Endodermal cell (in vitro differentiated cells): ENCODE measurements around the gene SMG9. TPM values are rescaled to one million over a fixed set of nuclear protein-coding genes. Genes with fewer than 3 reads are reported as not detected.

Experiments
- DNase-seq: peaks from one replicate; pipeline ENCODE4 v3.0.0-alpha.2; 2017
- H3K27ac ChIP-seq: 2 replicates; pipeline ENCODE4 v1.5.1; 2013; ENCODE audit warnings: mild to moderate bottlenecking, low read depth, low read length, moderate library complexity
- H3K27me3 ChIP-seq: 2 replicates; pipeline ENCODE4 v1.6.1; 2013; ENCODE audit warnings: mild to moderate bottlenecking, low read length, moderate library complexity; ENCODE audit not compliant: insufficient read depth, control insufficient read depth, poor library complexity, severe bottlenecking
- H3K36me3 ChIP-seq: 2 replicates; pipeline ENCODE4 v1.7.0; 2013; ENCODE audit warnings: mild to moderate bottlenecking, low read length, moderate library complexity; ENCODE audit not compliant: control insufficient read depth, insufficient read depth
- H3K4me1 ChIP-seq: one replicate; pipeline ENCODE4 v1.7.0; 2013; ENCODE audit warnings: low read length; ENCODE audit not compliant: control insufficient read depth, insufficient read depth
- H3K4me3 ChIP-seq: 2 replicates; pipeline ENCODE4 v1.5.1; 2013; ENCODE audit warnings: mild to moderate bottlenecking, low read length, moderate library complexity
- H3K9ac ChIP-seq: 2 replicates; pipeline ENCODE4 v1.6.1; 2013; ENCODE audit warnings: mild to moderate bottlenecking, low read length, moderate library complexity; ENCODE audit not compliant: poor library complexity, severe bottlenecking; ENCODE audit errors: extremely low read depth
- H3K9me3 ChIP-seq: 2 replicates; pipeline ENCODE4 v1.6.1; 2013; ENCODE audit warnings: mild to moderate bottlenecking, low read length, moderate library complexity; ENCODE audit not compliant: control insufficient read depth
- H3K27ac Mint-ChIP-seq: 2 replicates; pipeline ENCODE4 v1.8.0; 2020; ENCODE audit warnings: mixed read lengths
- H3K27me3 Mint-ChIP-seq: 2 replicates; pipeline ENCODE4 v1.8.0; 2021; ENCODE audit warnings: mild to moderate bottlenecking, mixed read lengths; ENCODE audit not compliant: insufficient read depth
- H3K36me3 Mint-ChIP-seq: 2 replicates; pipeline ENCODE4 v1.8.0; 2020; ENCODE audit warnings: low read depth, mixed read lengths
- H3K4me1 Mint-ChIP-seq: 2 replicates; pipeline ENCODE4 v1.8.0; 2020; ENCODE audit warnings: mixed read lengths
- H3K4me3 Mint-ChIP-seq: 2 replicates; pipeline ENCODE4 v1.8.0; 2020; ENCODE audit warnings: mild to moderate bottlenecking, moderate library complexity, mixed read lengths
- H3K9me3 Mint-ChIP-seq: 2 replicates; pipeline ENCODE4 v1.8.0; 2020; ENCODE audit warnings: mild to moderate bottlenecking, mixed read lengths
- CTCF ChIP-seq: fragments of 200-600 bp; sonication (generic); conservative IDR thresholded peaks from 2 replicates; pipeline ENCODE4 v1.5.0; 2021; ENCODE audit warnings: antibody characterized with exemption, mild to moderate bottlenecking
- WGBS, 2 experiments: methylation state at CpG; one replicate each; pipeline versions ENCODE4 v1.1.5 to v1.1.7; 2013; ENCODE audit warnings: missing lambda C conversion rate in 2 of 2, mixed read lengths in 1 of 2; ENCODE audit not compliant: insufficient coverage in 1 of 2, insufficient read length in 1 of 2; 5-methylcytosine and 5-hydroxymethylcytosine counted together
- long read RNA-seq, 4 experiments: library from polyadenylated mRNA in 2 of 4; library from RNA in 1 of 4; library from capped mRNA in 1 of 4; stranded (forward) in 3 of 4; unstranded in 1 of 4; transcript quantifications; one replicate each; pipeline ENCODE4 v2.0.0, GENCODE V29; 2020 to 2021; ENCODE audit warnings: inconsistent platforms in 1 of 4
- polyA plus RNA-seq, 2 experiments: library from polyadenylated mRNA; stranded (reverse); fragments of 50-300 nt; gene quantifications; one replicate each; pipeline ENCODE4 v1.2.3, GENCODE V29; 2013
- total RNA-seq, 2 donors: library from RNA; stranded (reverse); fragmentation: NEBNext Ultra II Directional in 1 of 2; extraction: Animal tissue kit (Norgen Biotek cat#: 25700) in 1 of 2; gene quantifications; 2 replicates in 1 of 2; 3 replicates in 1 of 2; pipeline ENCODE4 v1.2.1, GENCODE V29; 2021

Gene SMG9
- total RNA-seq, result 10 to 100 TPM; 44.6 to 53.8 TPM
- polyA plus RNA-seq (2013, experiment 1 of 2), result 43.1 TPM
- polyA plus RNA-seq (2013, experiment 2 of 2), result 38.6 TPM
- long read RNA-seq, experiment 1, full-length matches to known transcripts, result 8 of 19 reads
- long read RNA-seq, experiment 1, partial matches to known transcripts, result 8 of 19 reads
- long read RNA-seq, experiment 1, other reads (novel, unspliced or antisense), result 3 of 19 reads
- long read RNA-seq, experiment 2, full-length matches to known transcripts, result 24 of 34 reads
- long read RNA-seq, experiment 2, partial matches to known transcripts, result 3 of 34 reads
- long read RNA-seq, experiment 2, other reads (novel, unspliced or antisense), result 7 of 34 reads
- long read RNA-seq, experiment 3, full-length matches to known transcripts, result 26 of 31 reads
- long read RNA-seq, experiment 3, partial matches to known transcripts, result 3 of 31 reads
- long read RNA-seq, experiment 3, other reads (novel, unspliced or antisense), result 2 of 31 reads
- long read RNA-seq, experiment 4, full-length matches to known transcripts, result 8 of 11 reads
- long read RNA-seq, experiment 4, partial matches to known transcripts, result 1 of 11 reads
- long read RNA-seq, experiment 4, other reads (novel, unspliced or antisense), result 2 of 11 reads

- 0 to 5% methylated on average over 4 to 79 of the region's 79 CpGs for WGBS, 2 experiments
- Histone ChIP-seq H3K4me3 (peak within 1 kb of the TSS; percentile 98), H3K27me3 (no peaks in the 10 kb centered on the region), H3K9ac (peak within 1 kb of the TSS; percentile 82), H3K36me3 (peaks cover 18% of the 10 kb centered on the region), H3K9me3 (no peaks in the 10 kb centered on the region), H3K4me1 (peaks cover 3% of the 10 kb centered on the region), H3K27ac (peak within 1 kb of the TSS; percentile 99)
- Mint-ChIP-seq H3K4me1 (peaks cover 22% of the 10 kb centered on the region), H3K36me3 (peaks cover 24% of the 10 kb centered on the region), H3K27me3 (no peaks in the 10 kb centered on the region), H3K4me3 (peak within 1 kb of the TSS; percentile 95), H3K27ac (peak within 1 kb of the TSS; percentile 98), H3K9me3 (no peaks in the 10 kb centered on the region)
- peak; percentile 99 for DNase-seq
- TF ChIP-seq CTCF, result no peak
These were observed at the start of gene SMG9 for GRCh38 chr19:43754503-43755255. SMG9 (minus strand) TSS chr19:43754962; CDS start chr19:43750741, 4,221 bp downstream.

- H3K9me3 Mint-ChIP-seq, result no peaks in the 10 kb centered on the region
- H3K36me3 Mint-ChIP-seq, result no peaks in the 10 kb centered on the region
- H3K4me3 Mint-ChIP-seq, result no peak overlapping the region
- H3K27me3 Mint-ChIP-seq, result peaks cover 50% of the 10 kb centered on the region
- Histone ChIP-seq H3K27ac (no peak overlapping the region), H3K36me3 (no peaks in the 10 kb centered on the region), H3K4me1 (no peaks in the 10 kb centered on the region), H3K9me3 (no peaks in the 10 kb centered on the region), H3K27me3 (peaks cover 22% of the 10 kb centered on the region), H3K4me3 (no peak overlapping the region), H3K9ac (no peak overlapping the region)
- no peaks in the 10 kb centered on the region for H3K4me1 Mint-ChIP-seq
- no peak overlapping the region for H3K27ac Mint-ChIP-seq
- 50% methylated on average over 2 of the region's 2 CpGs; no CpG with 5 or more reads in 1 of the 2 experiments for WGBS, 2 experiments
- no peak for DNase-seq
- no peak for TF ChIP-seq CTCF
These were observed 49.7 kb upstream of the SMG9 start for GRCh38 chr19:43804432-43804831.

GRCh38 chr19:43802216-43802951, 47.6 kb upstream of the SMG9 start, which contains the start of gene LYPD5:
LYPD5 (minus strand) TSS chr19:43802447; CDS start chr19:43802380, 67 bp downstream.
- H3K4me1 ChIP-seq, result no peaks in the 10 kb centered on the region
- Mint-ChIP-seq H3K27me3 (peaks cover 69% of the 10 kb centered on the region), H3K9me3 (no peaks in the 10 kb centered on the region), H3K27ac (no peak within 1 kb of the TSS), H3K4me1 (no peaks in the 10 kb centered on the region), H3K36me3 (no peaks in the 10 kb centered on the region), H3K4me3 (no peak within 1 kb of the TSS)
- TF ChIP-seq CTCF, result no peak
- H3K27ac ChIP-seq, result no peak within 1 kb of the TSS
- DNase-seq, result no peak
- no peaks in the 10 kb centered on the region for H3K36me3 ChIP-seq
- no peak within 1 kb of the TSS for H3K9ac ChIP-seq
- H3K9me3 ChIP-seq, result no peaks in the 10 kb centered on the region
- H3K4me3 ChIP-seq, result no peak within 1 kb of the TSS
- 72 to 88% methylated on average over 3 to 12 of the region's 12 CpGs for WGBS, 2 experiments
- H3K27me3 ChIP-seq, result peaks cover 42% of the 10 kb centered on the region
